WTC11 (cell line): ENCODE results near the gene SYK. TPM values are rescaled to one million over a fixed set of nuclear protein-coding genes. Genes with fewer than 3 reads are reported as not detected.

ENCODE experiments used
- ATAC-seq: fragments of 200-7000 bp; cut with Tn5 transposase; 2 replicates; pipeline ENCODE4 v1.10.0; 2021; ENCODE audit warnings: mild to moderate bottlenecking, moderate library complexity
- CTCF ChIA-PET: fragments of 300-600 bp; sonication (Branson Sonifier 250); formaldehyde crosslinking; loops from one replicate; lab custom pipeline; 2021; ENCODE audit warnings: antibody characterized with exemption; lab: Charles Lee
- POLR2A ChIA-PET: fragments of 350-600 bp; sonication (Branson Sonifier 250); formaldehyde crosslinking; loops from one replicate; lab custom pipeline; 2021; ENCODE audit warnings: antibody characterized with exemption; lab: Charles Lee
- DNase-seq: peaks from one replicate; pipeline ENCODE4 v3.0.0; 2021; ENCODE audit warnings: low spot score
- H3K27ac Mint-ChIP-seq: 2 replicates; pipeline ENCODE4 v1.8.0; 2021; ENCODE audit warnings: mixed read lengths
- H3K27me3 Mint-ChIP-seq: 2 replicates; pipeline ENCODE4 v1.8.0; 2021; ENCODE audit warnings: low read depth, mild to moderate bottlenecking, moderate library complexity, mixed read lengths
- H3K36me3 Mint-ChIP-seq: 2 replicates; pipeline ENCODE4 v1.8.0; 2021; ENCODE audit warnings: mixed read lengths
- H3K4me1 Mint-ChIP-seq: 2 replicates; pipeline ENCODE4 v1.8.0; 2022; ENCODE audit warnings: mixed read lengths
- H3K4me3 Mint-ChIP-seq: 2 replicates; pipeline ENCODE4 v1.8.0; 2021; ENCODE audit warnings: mild to moderate bottlenecking, moderate library complexity, mixed read lengths
- H3K9me3 Mint-ChIP-seq: 2 replicates; pipeline ENCODE4 v1.8.0; 2021; ENCODE audit warnings: mixed read lengths
- ELF4 ChIP-seq: sonication (generic); formaldehyde crosslinking; IDR thresholded peaks from 2 replicates; pipeline ENCODE4 v1.8.1; 2022; ENCODE audit warnings: low read depth, mild to moderate bottlenecking, moderate library complexity, missing genetic modification reagents
- ETV6 ChIP-seq: sonication (generic); formaldehyde crosslinking; IDR thresholded peaks from 2 replicates; pipeline ENCODE4 v1.8.1; 2022; ENCODE audit warnings: mild to moderate bottlenecking, missing genetic modification reagents
- GRHL2 ChIP-seq: fragments of 250-450 bp; sonication (Bioruptor Pico); IDR thresholded peaks from 2 replicates; pipeline ENCODE4 v1.8.0; 2022; ENCODE audit warnings: mild to moderate bottlenecking, moderate library complexity; ENCODE audit not compliant: insufficient replicate concordance, severe bottlenecking
- HMGA2 ChIP-seq: fragments of 250-450 bp; sonication (Bioruptor Pico); IDR thresholded peaks from 2 replicates; pipeline ENCODE4 v1.4.0; 2021; ENCODE audit warnings: mild to moderate bottlenecking, moderate library complexity
- NFYB ChIP-seq: sonication (generic); formaldehyde crosslinking; conservative IDR thresholded peaks from 2 replicates; pipeline ENCODE4 v1.8.0; 2022; ENCODE audit warnings: low read depth, missing genetic modification reagents
- RORB ChIP-seq: fragments of 250-450 bp; sonication (Bioruptor Pico); IDR thresholded peaks from 2 replicates; pipeline ENCODE4 v1.9.0; 2021; ENCODE audit warnings: mild to moderate bottlenecking
- SP1 ChIP-seq: sonication (generic); formaldehyde crosslinking; conservative IDR thresholded peaks from 2 replicates; pipeline ENCODE4 v1.8.1; 2022; ENCODE audit warnings: missing genetic modification reagents
- total RNA-seq: library from RNA; stranded (reverse); gene quantifications from 3 replicates; pipeline ENCODE4 v1.2.3, GENCODE V29; 2021
- TF ChIP-seq, protein P1 (sequence below): fragments of 250-450 bp; sonication (Bioruptor Pico); IDR thresholded peaks from 2 replicates; pipeline ENCODE4 v2.1.2; 2022; ENCODE audit warnings: mild to moderate bottlenecking, moderate library complexity
- TF ChIP-seq, protein P2 (sequence below): sonication (generic); formaldehyde crosslinking; IDR thresholded peaks from 2 replicates; pipeline ENCODE4 v1.8.0; 2022; ENCODE audit warnings: mild to moderate bottlenecking, missing genetic modification reagents
- TF ChIP-seq, protein P3 (sequence below): fragments of 250-450 bp; sonication (Bioruptor Pico); conservative IDR thresholded peaks from 2 replicates; pipeline ENCODE4 v1.9.0; 2021; ENCODE audit warnings: mild to moderate bottlenecking
- TF ChIP-seq, protein P4 (sequence below): fragments of 250-450 bp; sonication (Bioruptor Pico); IDR thresholded peaks from 2 replicates; pipeline ENCODE4 v1.9.0; 2021; ENCODE audit warnings: mild to moderate bottlenecking
- TF ChIP-seq, protein P5 (sequence below): sonication (generic); formaldehyde crosslinking; IDR thresholded peaks from 2 replicates; pipeline ENCODE4 v1.8.0; 2022; ENCODE audit warnings: missing genetic modification reagents
- TF ChIP-seq, protein P6 (sequence below): sonication (generic); formaldehyde crosslinking; IDR thresholded peaks from 2 replicates; pipeline ENCODE4 v1.8.0; 2022; ENCODE audit warnings: mild to moderate bottlenecking, missing genetic modification reagents
- TF ChIP-seq, protein P7 (sequence below): sonication (generic); formaldehyde crosslinking; IDR thresholded peaks from 2 replicates; pipeline ENCODE4 v1.8.0; 2023; ENCODE audit warnings: missing genetic modification reagents, mild to moderate bottlenecking, borderline replicate concordance

Gene SYK
- total RNA-seq, 1 experiment from 2014 or later, result 7.4 TPM

DNA sequence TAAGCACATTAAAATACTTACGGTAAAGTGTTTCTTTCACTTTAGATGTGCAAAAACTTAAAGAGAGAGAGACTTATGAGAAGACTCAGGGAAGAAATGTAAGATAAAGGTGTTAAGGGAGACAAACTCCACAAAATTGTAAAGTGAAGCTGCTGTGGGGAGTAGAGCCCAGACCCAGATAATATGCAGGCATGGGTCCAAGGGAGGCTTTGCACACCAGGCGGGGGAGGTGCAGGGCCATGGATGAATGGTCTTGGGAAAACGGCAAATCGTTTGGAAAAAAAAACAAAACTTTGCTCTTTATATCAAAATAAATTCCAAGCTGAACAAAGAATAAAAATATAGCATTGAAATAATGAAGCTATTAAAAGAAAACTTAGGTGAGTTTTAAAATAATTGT lies 9.1 kb downstream of the SYK start:
- ATAC-seq (no peak), DNase-seq (no peak)
- TF ChIP-seq RORB, result no peak
- TF ChIP-seq, protein P1, sequence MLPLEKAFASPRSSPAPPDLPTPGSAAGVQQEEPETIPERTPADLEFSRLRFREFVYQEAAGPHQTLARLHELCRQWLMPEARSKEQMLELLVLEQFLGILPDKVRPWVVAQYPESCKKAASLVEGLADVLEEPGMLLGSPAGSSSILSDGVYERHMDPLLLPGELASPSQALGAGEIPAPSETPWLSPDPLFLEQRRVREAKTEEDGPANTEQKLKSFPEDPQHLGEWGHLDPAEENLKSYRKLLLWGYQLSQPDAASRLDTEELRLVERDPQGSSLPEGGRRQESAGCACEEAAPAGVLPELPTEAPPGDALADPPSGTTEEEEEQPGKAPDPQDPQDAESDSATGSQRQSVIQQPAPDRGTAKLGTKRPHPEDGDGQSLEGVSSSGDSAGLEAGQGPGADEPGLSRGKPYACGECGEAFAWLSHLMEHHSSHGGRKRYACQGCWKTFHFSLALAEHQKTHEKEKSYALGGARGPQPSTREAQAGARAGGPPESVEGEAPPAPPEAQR (CRISPR knock-in tag), result no peak
- TF ChIP-seq HMGA2 (CRISPR knock-in tag), result no peak
- TF ChIP-seq, protein P2, sequence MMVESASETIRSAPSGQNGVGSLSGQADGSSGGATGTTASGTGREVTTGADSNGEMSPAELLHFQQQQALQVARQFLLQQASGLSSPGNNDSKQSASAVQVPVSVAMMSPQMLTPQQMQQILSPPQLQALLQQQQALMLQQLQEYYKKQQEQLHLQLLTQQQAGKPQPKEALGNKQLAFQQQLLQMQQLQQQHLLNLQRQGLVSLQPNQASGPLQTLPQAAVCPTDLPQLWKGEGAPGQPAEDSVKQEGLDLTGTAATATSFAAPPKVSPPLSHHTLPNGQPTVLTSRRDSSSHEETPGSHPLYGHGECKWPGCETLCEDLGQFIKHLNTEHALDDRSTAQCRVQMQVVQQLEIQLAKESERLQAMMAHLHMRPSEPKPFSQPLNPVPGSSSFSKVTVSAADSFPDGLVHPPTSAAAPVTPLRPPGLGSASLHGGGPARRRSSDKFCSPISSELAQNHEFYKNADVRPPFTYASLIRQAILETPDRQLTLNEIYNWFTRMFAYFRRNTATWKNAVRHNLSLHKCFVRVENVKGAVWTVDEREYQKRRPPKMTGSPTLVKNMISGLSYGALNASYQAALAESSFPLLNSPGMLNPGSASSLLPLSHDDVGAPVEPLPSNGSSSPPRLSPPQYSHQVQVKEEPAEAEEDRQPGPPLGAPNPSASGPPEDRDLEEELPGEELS, result no peak
- ChIA-PET CTCF (no interaction called here), POLR2A (no interaction called here)
- Mint-ChIP-seq H3K27ac (no peak overlapping the region), H3K27me3 (peaks cover 6% of the 10 kb centered on the region; the same call in 1 of the 2 replicates), H3K4me3 (no peak overlapping the region), H3K4me1 (peaks cover 22% of the 10 kb centered on the region), H3K36me3 (no peaks in the 10 kb centered on the region), H3K9me3 (no peaks in the 10 kb centered on the region)

DNA sequence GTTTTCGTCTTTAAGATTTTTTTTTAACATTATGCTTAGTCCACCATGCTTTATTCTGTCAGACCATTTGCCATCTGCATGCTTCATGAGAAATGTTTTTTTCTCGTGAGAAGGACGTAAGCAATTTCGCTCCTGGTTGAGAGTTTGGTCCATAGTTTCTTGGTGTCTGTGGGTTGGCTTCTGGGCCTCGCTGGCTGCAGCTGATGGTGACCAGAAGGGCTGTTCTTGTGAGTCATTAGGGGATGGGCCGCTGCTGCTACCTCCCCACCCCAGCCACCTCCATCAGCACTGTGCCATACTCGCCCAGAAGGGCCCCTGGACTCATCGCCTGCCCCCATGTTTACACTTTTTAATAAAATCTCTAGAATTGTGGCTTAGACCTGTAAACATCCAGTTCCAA lies 11.4 kb downstream of the SYK start:
- ATAC-seq (no peak), DNase-seq (no peak)
- Mint-ChIP-seq H3K27ac (no peak overlapping the region), H3K36me3 (no peaks in the 10 kb centered on the region), H3K4me3 (no peak overlapping the region), H3K9me3 (peaks cover 14% of the 10 kb centered on the region), H3K27me3 (peaks cover 17% of the 10 kb centered on the region), H3K4me1 (peaks cover 19% of the 10 kb centered on the region)
- TF ChIP-seq SP1 (CRISPR knock-in tag), result no peak
- TF ChIP-seq, protein P3, sequence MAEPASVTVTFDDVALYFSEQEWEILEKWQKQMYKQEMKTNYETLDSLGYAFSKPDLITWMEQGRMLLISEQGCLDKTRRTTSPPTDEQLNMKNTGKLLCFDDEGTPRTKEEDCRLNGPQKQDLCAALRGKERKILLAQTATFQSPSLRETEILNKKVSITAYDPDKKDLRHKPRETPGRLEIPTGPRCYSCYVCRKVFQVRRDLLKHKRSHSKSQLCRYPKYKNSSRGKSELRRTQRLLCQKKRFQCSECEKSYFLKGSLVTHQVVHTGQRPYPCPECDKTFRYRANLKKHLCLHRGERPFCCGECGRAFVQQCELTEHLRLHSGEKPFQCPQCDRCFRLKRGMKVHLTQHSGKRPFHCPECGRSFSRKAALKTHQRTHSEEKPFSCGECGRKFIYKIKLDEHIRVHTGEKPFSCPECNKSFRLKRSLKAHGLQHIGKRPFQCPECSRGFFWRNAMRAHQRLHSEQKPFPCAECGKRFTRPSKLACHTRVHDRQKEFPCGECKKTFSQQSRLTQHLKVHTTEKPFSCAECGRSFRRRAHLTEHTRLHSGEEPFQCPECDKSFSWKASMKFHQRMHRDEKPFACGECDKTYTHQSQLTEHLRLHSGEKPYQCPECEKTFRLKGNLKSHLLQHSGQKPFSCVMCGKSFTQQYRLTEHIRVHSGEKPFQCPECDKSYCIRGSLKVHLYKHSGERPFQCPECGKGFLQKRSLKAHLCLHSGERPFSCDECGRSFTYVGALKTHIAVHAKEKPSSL (CRISPR knock-in tag), result no peak
- no peak for TF ChIP-seq GRHL2 (CRISPR knock-in tag)
- TF ChIP-seq, protein P4, sequence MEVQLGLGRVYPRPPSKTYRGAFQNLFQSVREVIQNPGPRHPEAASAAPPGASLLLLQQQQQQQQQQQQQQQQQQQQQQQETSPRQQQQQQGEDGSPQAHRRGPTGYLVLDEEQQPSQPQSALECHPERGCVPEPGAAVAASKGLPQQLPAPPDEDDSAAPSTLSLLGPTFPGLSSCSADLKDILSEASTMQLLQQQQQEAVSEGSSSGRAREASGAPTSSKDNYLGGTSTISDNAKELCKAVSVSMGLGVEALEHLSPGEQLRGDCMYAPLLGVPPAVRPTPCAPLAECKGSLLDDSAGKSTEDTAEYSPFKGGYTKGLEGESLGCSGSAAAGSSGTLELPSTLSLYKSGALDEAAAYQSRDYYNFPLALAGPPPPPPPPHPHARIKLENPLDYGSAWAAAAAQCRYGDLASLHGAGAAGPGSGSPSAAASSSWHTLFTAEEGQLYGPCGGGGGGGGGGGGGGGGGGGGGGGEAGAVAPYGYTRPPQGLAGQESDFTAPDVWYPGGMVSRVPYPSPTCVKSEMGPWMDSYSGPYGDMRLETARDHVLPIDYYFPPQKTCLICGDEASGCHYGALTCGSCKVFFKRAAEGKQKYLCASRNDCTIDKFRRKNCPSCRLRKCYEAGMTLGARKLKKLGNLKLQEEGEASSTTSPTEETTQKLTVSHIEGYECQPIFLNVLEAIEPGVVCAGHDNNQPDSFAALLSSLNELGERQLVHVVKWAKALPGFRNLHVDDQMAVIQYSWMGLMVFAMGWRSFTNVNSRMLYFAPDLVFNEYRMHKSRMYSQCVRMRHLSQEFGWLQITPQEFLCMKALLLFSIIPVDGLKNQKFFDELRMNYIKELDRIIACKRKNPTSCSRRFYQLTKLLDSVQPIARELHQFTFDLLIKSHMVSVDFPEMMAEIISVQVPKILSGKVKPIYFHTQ (CRISPR knock-in tag), result no peak
- no peak for TF ChIP-seq NFYB (CRISPR knock-in tag)
- ChIA-PET CTCF (no interaction called here), POLR2A (no interaction called here)

DNA sequence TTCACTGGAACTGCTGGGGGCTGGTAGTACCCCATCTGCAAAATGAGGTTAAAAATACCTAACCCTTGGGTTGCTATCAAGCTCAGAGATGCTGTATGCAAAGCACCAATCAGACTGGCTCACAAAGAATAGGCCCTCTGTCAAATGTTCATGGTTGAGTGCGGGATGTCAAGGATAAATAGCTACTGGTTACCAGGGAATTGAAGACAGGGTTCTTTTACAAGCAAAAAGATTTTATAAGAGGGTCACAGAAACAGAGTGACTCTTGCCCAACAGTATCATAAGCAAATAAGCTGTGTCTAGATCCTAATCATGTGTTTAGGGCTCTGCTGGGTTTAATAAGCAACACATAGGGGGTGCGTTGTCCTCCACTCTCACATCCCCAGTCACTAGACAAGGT lies 11.9 kb downstream of the SYK start:
- Mint-ChIP-seq H3K36me3 (no peaks in the 10 kb centered on the region), H3K27ac (no peak overlapping the region), H3K9me3 (peaks cover 14% of the 10 kb centered on the region), H3K4me3 (no peak overlapping the region), H3K4me1 (peaks cover 19% of the 10 kb centered on the region), H3K27me3 (peaks cover 17% of the 10 kb centered on the region)
- ATAC-seq, result no peak
- ChIA-PET POLR2A (no interaction called here), CTCF (no interaction called here)
- DNase-seq, result no peak
- TF ChIP-seq, protein P5, sequence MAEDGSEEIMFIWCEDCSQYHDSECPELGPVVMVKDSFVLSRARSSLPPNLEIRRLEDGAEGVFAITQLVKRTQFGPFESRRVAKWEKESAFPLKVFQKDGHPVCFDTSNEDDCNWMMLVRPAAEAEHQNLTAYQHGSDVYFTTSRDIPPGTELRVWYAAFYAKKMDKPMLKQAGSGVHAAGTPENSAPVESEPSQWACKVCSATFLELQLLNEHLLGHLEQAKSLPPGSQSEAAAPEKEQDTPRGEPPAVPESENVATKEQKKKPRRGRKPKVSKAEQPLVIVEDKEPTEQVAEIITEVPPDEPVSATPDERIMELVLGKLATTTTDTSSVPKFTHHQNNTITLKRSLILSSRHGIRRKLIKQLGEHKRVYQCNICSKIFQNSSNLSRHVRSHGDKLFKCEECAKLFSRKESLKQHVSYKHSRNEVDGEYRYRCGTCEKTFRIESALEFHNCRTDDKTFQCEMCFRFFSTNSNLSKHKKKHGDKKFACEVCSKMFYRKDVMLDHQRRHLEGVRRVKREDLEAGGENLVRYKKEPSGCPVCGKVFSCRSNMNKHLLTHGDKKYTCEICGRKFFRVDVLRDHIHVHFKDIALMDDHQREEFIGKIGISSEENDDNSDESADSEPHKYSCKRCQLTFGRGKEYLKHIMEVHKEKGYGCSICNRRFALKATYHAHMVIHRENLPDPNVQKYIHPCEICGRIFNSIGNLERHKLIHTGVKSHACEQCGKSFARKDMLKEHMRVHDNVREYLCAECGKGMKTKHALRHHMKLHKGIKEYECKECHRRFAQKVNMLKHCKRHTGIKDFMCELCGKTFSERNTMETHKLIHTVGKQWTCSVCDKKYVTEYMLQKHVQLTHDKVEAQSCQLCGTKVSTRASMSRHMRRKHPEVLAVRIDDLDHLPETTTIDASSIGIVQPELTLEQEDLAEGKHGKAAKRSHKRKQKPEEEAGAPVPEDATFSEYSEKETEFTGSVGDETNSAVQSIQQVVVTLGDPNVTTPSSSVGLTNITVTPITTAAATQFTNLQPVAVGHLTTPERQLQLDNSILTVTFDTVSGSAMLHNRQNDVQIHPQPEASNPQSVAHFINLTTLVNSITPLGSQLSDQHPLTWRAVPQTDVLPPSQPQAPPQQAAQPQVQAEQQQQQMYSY (CRISPR knock-in tag), result no peak
- no peak for TF ChIP-seq ELF4
- TF ChIP-seq, protein P6, sequence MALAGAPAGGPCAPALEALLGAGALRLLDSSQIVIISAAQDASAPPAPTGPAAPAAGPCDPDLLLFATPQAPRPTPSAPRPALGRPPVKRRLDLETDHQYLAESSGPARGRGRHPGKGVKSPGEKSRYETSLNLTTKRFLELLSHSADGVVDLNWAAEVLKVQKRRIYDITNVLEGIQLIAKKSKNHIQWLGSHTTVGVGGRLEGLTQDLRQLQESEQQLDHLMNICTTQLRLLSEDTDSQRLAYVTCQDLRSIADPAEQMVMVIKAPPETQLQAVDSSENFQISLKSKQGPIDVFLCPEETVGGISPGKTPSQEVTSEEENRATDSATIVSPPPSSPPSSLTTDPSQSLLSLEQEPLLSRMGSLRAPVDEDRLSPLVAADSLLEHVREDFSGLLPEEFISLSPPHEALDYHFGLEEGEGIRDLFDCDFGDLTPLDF, result no peak
- TF ChIP-seq ETV6, result no peak
- TF ChIP-seq, protein P7, sequence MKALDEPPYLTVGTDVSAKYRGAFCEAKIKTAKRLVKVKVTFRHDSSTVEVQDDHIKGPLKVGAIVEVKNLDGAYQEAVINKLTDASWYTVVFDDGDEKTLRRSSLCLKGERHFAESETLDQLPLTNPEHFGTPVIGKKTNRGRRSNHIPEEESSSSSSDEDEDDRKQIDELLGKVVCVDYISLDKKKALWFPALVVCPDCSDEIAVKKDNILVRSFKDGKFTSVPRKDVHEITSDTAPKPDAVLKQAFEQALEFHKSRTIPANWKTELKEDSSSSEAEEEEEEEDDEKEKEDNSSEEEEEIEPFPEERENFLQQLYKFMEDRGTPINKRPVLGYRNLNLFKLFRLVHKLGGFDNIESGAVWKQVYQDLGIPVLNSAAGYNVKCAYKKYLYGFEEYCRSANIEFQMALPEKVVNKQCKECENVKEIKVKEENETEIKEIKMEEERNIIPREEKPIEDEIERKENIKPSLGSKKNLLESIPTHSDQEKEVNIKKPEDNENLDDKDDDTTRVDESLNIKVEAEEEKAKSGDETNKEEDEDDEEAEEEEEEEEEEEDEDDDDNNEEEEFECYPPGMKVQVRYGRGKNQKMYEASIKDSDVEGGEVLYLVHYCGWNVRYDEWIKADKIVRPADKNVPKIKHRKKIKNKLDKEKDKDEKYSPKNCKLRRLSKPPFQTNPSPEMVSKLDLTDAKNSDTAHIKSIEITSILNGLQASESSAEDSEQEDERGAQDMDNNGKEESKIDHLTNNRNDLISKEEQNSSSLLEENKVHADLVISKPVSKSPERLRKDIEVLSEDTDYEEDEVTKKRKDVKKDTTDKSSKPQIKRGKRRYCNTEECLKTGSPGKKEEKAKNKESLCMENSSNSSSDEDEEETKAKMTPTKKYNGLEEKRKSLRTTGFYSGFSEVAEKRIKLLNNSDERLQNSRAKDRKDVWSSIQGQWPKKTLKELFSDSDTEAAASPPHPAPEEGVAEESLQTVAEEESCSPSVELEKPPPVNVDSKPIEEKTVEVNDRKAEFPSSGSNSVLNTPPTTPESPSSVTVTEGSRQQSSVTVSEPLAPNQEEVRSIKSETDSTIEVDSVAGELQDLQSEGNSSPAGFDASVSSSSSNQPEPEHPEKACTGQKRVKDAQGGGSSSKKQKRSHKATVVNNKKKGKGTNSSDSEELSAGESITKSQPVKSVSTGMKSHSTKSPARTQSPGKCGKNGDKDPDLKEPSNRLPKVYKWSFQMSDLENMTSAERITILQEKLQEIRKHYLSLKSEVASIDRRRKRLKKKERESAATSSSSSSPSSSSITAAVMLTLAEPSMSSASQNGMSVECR (CRISPR knock-in tag), result no peak
